Activated naive CD8-positive, alpha-beta T cell treated with anti-CD3 and anti-CD28 coated beads, Interleukin-2, amount 10 ng/mL, durations not matched to agents 7 days and 5 days (primary cell): ENCODE results near the gene CDH15. TPM values are rescaled to one million over a fixed set of nuclear protein-coding genes. Genes with fewer than 3 reads are reported as not detected.

Experiments
- ATAC-seq: fragments of 150-1000 bp; cut with Tn5 transposase; one replicate; pipeline ENCODE4 v1.10.0; 2021; ENCODE audit warnings: low read depth, moderate library complexity
- POLR2A ChIA-PET: fragments of 350-600 bp; sonication (Branson Sonifier 250); formaldehyde crosslinking; loops from one replicate; lab custom pipeline; 2021; ENCODE audit warnings: antibody characterized with exemption; lab: Charles Lee
- DNase-seq: peaks from one replicate; pipeline ENCODE4 v3.0.0; 2021
- H3K27ac Mint-ChIP-seq: one replicate; pipeline ENCODE4 v1.8.0; 2022; ENCODE audit warnings: mild to moderate bottlenecking, mixed read lengths
- H3K27me3 Mint-ChIP-seq: one replicate; pipeline ENCODE4 v1.8.0; 2022; ENCODE audit warnings: mild to moderate bottlenecking, moderate library complexity, mixed read lengths
- H3K36me3 Mint-ChIP-seq: one replicate; pipeline ENCODE4 v1.8.0; 2021; ENCODE audit warnings: mild to moderate bottlenecking, mixed read lengths
- H3K4me1 Mint-ChIP-seq: one replicate; pipeline ENCODE4 v1.8.0; 2021; ENCODE audit warnings: mixed read lengths
- H3K4me3 Mint-ChIP-seq: one replicate; pipeline ENCODE4 v1.8.0; 2022; ENCODE audit warnings: mild to moderate bottlenecking, moderate library complexity, mixed read lengths
- H3K9me3 Mint-ChIP-seq: one replicate; pipeline ENCODE4 v1.8.0; 2021; ENCODE audit warnings: mixed read lengths
- total RNA-seq, 2 experiments: library from RNA; stranded (reverse); gene quantifications; one replicate each; pipeline ENCODE4 v1.2.3, GENCODE V29; 2021

CDH15 gene
- total RNA-seq, 2 experiments from 2014 or later: not detected

DNA sequence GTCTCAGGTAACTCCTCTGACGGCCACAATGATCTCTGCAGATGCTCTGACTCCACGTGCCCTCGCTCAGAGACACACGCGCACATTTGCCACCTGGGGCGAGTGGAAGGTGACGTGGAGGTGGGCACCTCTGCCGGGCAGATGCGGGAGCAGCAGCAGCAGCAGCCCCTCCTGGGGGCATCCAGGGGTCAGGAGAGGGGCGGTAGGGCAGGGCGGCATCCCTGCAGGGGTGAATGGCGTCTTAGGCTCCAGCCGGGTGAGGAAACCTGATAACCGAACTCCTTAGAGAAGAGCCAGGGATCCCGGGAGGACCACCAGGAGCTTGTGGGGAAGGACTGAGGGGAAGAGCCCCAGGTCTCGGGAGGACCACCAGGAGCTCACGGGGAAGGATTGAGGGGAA lies 34.6 kb upstream of the CDH15 start:
- no peak for ATAC-seq
- no peak for DNase-seq
- Mint-ChIP-seq H3K4me3 (no peak overlapping the region), H3K9me3 (no peaks in the 10 kb centered on the region), H3K36me3 (peaks cover 9% of the 10 kb centered on the region), H3K27ac (no peak overlapping the region), H3K4me1 (peaks cover 4% of the 10 kb centered on the region), H3K27me3 (no peaks in the 10 kb centered on the region)
- POLR2A ChIA-PET: no interaction called here

DNA sequence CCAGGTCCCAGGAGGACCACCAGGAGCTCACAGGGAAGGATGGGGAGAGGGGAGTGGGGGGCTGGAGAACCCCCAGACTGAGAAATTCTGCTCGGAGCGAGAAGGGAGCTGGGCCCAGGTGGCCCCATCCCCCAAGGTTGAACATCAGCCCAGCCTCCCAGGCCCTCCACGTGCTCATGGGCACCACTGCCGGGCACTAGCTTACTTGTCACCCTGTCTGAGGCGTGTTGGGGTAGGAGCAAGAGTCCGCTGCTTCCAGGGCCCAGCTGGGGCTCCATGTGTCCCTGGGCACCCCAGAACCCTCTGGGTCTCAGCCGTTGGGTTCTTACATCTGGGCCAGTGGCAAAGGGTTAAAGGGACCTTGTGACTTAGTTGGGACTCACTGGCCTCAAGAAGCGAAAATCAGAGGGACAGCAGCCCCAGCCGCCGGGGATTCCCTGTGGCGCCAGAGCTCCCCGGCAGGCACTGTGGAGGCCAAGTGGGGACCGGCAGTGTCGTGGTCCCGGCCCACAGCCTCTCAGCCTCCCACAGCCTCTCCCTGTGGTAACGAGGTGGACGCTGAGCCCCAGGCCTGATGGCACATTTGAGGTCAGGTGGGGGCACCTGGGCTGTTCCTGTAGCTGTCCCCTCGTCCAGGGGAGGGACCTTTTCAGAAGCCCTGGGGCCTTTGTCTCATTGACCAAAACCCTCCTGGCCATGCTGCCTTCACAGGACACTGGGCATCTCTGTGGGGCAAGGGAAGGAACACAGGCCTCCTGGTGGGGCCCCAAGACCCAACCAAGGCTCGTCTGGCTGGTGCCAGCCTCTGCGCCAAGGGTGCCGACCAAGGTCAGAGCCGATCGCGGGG lies 33.7 kb upstream of the CDH15 start:
- H3K9me3 Mint-ChIP-seq: no peaks in the 10 kb centered on the region
- no peaks in the 10 kb centered on the region for H3K27me3 Mint-ChIP-seq
- ATAC-seq: no peak
- peaks cover 9% of the 10 kb centered on the region for H3K36me3 Mint-ChIP-seq
- H3K4me3 Mint-ChIP-seq: no peak overlapping the region
- POLR2A ChIA-PET: no interaction called here
- peaks cover 4% of the 10 kb centered on the region for H3K4me1 Mint-ChIP-seq
- H3K27ac Mint-ChIP-seq: no peak overlapping the region
- DNase-seq: no peak

DNA sequence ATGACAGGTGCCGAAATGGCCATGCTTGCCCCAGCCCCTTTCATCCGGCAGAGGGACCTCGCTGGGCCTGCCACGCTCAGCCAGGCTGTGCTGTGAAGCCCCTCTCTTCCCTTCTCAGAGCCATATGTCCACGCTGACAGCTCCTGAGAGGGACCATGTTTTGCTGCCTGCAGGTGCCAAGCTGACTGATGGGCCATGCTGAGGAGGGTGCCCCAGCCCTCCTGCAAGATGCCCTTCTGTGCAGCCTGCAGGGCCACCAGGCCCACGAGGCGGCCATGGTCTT lies 33.1 kb upstream of the CDH15 start:
- H3K36me3 Mint-ChIP-seq: peaks cover 9% of the 10 kb centered on the region
- no peak overlapping the region for H3K4me3 Mint-ChIP-seq
- no peaks in the 10 kb centered on the region for H3K27me3 Mint-ChIP-seq
- POLR2A ChIA-PET: no interaction called here
- H3K9me3 Mint-ChIP-seq: no peaks in the 10 kb centered on the region
- no peak for DNase-seq
- no peak overlapping the region for H3K27ac Mint-ChIP-seq
- ATAC-seq: no peak
- H3K4me1 Mint-ChIP-seq: peaks cover 4% of the 10 kb centered on the region

DNA sequence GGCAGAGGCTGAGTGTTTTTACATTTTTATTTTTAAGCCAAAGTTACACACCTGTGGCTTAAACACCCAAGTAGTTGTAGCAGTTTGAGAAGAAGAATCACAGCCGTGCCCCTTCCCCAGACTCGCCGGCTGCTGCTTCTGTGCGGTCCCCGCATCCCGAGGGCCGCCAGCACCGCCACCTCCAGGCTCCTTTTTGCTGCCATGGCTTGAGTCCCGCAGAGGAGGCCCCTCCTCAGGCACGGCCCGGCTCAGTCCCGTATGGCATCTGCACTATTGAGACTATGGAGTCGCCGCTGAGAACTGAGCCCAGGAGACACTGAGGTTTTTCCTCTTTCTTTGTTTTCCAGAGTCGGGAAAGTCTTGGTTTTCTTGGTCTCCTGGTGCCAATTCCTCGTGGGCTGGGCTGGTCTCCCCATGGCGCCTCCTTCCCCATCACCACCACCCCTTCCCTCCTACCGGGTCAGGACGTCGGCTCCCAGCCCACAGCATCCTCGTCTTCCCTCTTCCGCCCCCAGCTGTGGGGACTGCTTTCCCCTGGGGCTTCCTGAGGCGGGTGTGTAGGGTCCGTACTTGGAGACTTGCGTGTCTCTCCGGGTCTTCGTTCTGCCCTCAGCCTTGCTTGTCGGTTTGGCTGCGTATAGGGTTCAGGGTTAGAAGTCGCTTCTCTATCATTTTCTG lies 32.6 kb upstream of the CDH15 start:
- Mint-ChIP-seq H3K36me3 (peaks cover 7% of the 10 kb centered on the region), H3K9me3 (no peaks in the 10 kb centered on the region), H3K4me1 (peaks cover 4% of the 10 kb centered on the region), H3K27me3 (no peaks in the 10 kb centered on the region), H3K4me3 (no peak overlapping the region), H3K27ac (no peak overlapping the region)
- DNase-seq: no peak
- ATAC-seq: no peak
- POLR2A ChIA-PET: no interaction called here

DNA sequence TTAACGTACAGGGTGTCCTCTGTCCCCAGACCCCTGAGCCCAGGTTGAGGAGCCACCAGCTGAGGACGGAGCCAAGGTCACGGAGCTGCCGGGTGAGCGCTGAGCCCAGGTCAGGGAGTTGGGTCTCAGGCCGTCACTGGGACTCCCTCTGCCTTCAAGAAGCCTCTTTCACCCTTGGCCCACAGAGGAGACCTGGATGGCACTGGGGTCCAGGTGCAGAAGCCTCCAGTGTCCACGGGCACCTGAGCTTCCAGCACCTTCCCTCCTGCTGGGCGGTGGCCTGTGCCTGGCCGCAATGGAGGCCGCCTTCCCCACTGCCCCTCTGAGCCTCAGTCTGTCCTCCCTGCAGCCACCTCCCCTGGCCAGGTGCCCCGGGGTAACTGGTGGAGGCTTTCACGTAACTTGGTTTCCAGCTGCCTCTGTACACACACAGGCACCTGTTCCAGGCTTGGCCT lies 31.6 kb upstream of the CDH15 start:
- H3K9me3 Mint-ChIP-seq: no peaks in the 10 kb centered on the region
- DNase-seq: no peak
- POLR2A ChIA-PET: no interaction called here
- H3K4me1 Mint-ChIP-seq: peaks cover 2% of the 10 kb centered on the region
- ATAC-seq: no peak
- H3K4me3 Mint-ChIP-seq: no peak overlapping the region
- H3K36me3 Mint-ChIP-seq: no peaks in the 10 kb centered on the region
- no peaks in the 10 kb centered on the region for H3K27me3 Mint-ChIP-seq
- no peak overlapping the region for H3K27ac Mint-ChIP-seq

DNA sequence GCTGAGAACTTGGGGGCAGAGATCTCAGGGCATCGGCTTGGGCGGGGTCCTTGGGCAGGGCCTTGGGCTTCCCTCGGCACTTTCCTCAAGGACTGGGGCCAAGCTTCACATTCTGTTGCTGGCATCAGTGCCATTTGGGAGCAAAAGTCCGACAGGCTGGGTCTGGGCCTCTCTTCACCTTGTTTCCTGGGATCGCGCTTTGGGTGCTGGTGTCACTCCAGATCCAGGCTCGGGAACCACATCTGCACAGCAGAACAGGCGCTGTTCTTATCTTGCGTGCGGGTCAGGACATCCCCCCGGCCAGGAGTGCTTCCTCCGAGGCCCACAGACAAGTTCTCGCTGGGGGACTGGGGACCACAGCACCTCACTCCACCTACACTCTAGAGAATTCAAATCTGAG lies 31.1 kb upstream of the CDH15 start:
- no peak for DNase-seq
- Mint-ChIP-seq H3K9me3 (no peaks in the 10 kb centered on the region), H3K36me3 (no peaks in the 10 kb centered on the region), H3K4me1 (peaks cover 2% of the 10 kb centered on the region), H3K4me3 (no peak overlapping the region), H3K27me3 (no peaks in the 10 kb centered on the region), H3K27ac (no peak overlapping the region)
- ATAC-seq: no peak
- POLR2A ChIA-PET: no interaction called here

DNA sequence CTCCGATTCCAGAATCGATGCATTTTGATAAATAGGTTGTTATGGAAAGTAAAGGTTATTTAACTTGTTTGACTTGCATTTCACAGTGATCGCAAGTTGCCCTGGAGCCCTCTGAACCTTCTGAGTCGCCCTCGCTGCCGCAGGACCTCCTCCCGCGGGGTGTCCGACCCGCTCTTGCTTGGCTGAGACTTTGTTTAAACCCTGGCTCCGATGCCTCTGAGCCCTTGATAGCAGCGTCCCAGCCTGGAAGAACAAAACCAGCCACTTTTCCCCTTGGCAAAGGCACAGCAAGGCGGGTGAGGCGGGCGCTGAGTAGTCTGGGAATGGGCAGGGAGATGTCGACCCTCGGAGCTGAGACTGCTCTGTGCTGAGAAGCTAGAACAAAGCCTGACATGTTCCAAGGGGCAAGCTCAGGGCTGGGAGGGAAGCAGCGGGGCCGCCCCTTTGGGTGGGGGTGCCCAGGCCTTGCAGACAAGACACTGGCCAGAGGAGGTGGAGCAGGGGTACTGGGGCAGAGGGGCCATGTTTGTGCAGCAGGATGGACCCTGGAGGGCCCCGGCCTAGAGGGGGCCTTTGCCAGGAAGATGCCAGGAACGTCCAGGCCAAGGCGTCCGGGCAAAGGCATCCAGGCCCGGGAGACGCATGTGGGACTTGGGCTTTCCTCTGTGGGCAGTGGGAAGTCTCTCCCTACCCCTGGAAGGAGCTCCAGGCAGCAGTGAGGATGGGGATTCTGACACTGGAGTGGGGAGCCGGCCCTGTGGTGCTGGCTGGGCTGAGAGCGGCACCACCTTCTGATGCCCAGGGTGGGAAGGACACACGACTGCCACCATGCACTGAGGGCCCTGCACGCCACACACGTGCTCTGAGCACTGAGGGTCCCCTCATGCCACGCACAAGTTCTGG lies 30.3 kb upstream of the CDH15 start:
- DNase-seq (no peak), ATAC-seq (no peak)
- Mint-ChIP-seq H3K36me3 (peaks cover 2% of the 10 kb centered on the region), H3K9me3 (no peaks in the 10 kb centered on the region), H3K27me3 (no peaks in the 10 kb centered on the region), H3K4me3 (no peak overlapping the region), H3K27ac (no peak overlapping the region), H3K4me1 (no peaks in the 10 kb centered on the region)
- POLR2A ChIA-PET: no interaction called here

DNA sequence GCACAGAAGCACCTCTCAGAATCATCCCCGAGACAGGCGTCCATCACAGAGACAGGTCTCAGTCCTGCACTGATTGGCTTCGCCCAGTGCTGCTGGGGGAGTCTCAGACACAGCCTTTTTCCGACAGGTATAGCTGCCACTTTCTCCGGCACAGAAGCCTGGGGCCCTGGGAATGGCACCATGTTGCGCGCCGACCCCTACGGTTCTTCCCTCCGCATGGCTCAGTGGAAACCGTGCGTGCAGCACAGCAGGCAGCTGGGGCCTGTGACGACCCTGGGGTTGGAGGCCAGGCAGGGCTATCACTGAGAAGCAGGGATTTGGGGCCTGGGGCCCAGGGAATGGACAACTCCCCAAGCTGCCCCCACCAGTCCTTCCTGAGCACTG lies 29.7 kb upstream of the CDH15 start:
- Mint-ChIP-seq H3K36me3 (peaks cover 8% of the 10 kb centered on the region), H3K4me3 (no peak overlapping the region), H3K4me1 (no peaks in the 10 kb centered on the region), H3K27ac (no peak overlapping the region), H3K9me3 (no peaks in the 10 kb centered on the region), H3K27me3 (no peaks in the 10 kb centered on the region)
- POLR2A ChIA-PET: no interaction called here
- DNase-seq: no peak
- no peak for ATAC-seq

DNA sequence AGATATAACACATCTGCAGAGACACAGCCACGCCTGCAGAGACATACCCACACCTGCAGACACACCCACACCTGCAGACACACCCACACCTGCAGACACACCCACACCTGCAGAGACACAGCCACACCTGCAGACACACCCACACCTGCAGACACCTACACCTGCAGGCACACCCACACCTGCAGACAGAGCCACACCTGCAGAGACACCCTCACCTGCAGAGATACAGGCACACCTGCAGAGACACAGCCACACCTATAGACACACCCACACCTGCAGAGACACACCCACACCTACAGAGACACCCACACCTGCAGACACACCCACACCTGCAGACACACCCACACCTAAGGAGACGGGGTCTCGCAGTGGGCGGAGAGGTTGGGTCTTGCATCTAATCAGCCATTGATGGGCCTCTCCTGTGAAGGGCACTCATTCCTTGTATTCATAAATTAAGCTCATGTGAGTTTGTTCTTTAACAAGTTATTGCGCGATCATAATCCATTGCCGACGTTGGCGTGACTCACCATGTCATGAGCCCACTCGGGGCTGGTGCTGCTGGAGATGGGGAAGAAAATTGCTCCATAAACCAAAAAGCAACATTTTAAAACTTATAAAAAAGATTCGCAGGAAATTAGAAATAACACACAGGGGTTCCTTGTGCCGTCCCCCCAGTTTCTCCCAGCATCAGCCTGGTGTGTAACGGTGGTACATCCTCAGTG lies 28.9 kb upstream of the CDH15 start:
- Mint-ChIP-seq H3K4me3 (no peak overlapping the region), H3K4me1 (no peaks in the 10 kb centered on the region), H3K27me3 (no peaks in the 10 kb centered on the region), H3K27ac (no peak overlapping the region), H3K36me3 (peaks cover 11% of the 10 kb centered on the region), H3K9me3 (no peaks in the 10 kb centered on the region)
- no peak for ATAC-seq
- POLR2A ChIA-PET: no interaction called here
- DNase-seq: no peak

DNA sequence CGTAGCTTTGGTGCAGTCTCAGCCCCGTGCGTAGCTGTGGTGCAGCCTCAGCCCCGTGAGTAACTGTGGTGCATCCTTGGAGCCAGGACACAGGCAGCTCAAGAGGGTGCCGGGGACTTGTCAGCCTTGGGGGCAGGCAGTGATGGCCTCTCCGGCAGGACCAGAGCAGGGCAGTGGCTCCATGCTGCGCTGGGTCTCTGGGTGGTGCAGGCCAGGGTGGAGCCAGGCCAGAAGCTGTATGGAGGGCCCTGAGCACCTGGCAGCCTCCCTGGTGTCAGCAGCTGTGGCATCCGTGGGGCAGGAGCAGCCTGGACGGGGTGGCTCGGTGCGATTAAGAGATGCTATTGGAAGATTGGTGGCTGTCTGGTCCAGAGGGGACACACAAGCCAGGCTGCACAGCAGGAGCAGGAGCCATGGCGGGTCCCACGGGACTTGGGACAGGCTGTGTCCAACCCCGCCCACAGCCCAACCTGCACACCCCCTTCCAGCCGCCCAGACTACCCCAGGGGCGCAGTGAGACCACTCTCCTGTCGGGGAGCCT lies 28.3 kb upstream of the CDH15 start:
- no peak overlapping the region for H3K27ac Mint-ChIP-seq
- ATAC-seq: peak; percentile 16
- no peaks in the 10 kb centered on the region for H3K4me1 Mint-ChIP-seq
- POLR2A ChIA-PET: interaction anchor here (0.6 kb wide), 1 partner anchor 53 kb away, joined by 5 read pairs; no protein-coding TSS in a partner anchor
- H3K4me3 Mint-ChIP-seq: no peak overlapping the region
- no peaks in the 10 kb centered on the region for H3K9me3 Mint-ChIP-seq
- no peaks in the 10 kb centered on the region for H3K27me3 Mint-ChIP-seq
- peaks cover 17% of the 10 kb centered on the region for H3K36me3 Mint-ChIP-seq
- DNase-seq: no peak

DNA sequence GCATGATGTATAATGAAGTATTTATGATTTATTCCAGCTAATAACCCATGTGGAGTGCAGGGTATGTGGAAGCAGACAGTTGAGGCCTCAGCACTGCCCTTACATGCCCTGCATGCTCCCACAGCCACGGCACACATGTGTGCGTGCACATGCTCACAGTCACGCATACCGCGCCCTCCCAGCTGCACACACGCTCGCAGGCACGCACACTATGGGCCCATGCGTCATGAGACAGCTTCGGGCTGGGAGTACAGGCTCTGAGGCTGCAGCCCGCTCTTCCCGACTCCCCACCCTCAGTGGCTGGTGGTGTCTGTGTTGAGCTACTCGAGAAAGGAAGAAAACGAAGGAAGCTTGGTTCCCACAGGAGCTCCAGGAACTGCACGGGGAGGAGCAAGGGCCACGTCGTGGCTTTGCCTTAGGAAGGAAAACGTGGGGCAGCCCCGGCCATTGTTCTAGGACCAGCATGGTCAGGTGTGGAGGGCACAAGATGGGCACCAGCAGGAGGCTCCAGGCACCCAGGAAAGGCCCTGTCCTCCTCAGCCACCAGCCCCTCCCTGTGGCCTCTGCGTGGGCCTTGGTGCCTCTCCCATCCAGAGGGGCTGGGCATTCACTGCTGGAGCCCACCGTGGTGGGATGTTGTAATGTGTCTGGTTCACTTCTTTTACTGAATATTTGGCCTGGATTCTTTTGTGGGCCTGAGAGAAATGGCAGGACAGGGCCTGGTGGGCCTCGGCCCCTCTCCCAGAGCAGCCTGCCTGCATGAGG lies 27.5 kb upstream of the CDH15 start:
- DNase-seq (no peak), ATAC-seq (no peak)
- POLR2A ChIA-PET: interaction anchor here (0.6 kb wide), 2 partner anchors 39 to 52 kb away, joined by 3 to 5 read pairs; no protein-coding TSS in a partner anchor
- Mint-ChIP-seq H3K27me3 (no peaks in the 10 kb centered on the region), H3K9me3 (peaks cover 3% of the 10 kb centered on the region), H3K4me3 (no peak overlapping the region), H3K27ac (no peak overlapping the region), H3K36me3 (peaks cover 22% of the 10 kb centered on the region), H3K4me1 (no peaks in the 10 kb centered on the region)

DNA sequence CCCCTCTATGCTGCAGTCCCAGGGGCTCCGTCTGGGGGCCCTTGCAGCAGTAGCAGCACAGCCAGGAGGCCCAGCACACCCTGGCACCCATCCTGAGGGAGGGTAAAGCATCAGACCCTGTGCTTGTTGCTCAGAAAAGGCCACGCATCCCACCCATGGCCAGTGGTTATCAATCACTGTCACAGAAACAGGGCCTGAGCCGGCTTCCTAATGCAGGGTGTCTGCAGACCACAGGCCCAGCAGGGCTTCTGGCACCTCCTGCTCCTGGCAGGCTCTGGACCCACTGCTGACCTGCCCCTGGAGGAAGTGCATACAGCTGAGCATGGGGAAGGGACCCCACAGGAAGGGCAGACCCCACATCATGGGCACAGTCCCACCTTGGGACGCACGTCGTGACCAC lies 26.9 kb upstream of the CDH15 start:
- ATAC-seq (no peak), DNase-seq (no peak)
- Mint-ChIP-seq H3K27me3 (no peaks in the 10 kb centered on the region), H3K27ac (no peak overlapping the region), H3K9me3 (peaks cover 4% of the 10 kb centered on the region), H3K4me1 (no peaks in the 10 kb centered on the region), H3K36me3 (peaks cover 27% of the 10 kb centered on the region), H3K4me3 (no peak overlapping the region)
- POLR2A ChIA-PET: interaction anchor here (0.6 kb wide), 1 partner anchor 39 kb away, joined by 3 read pairs; no protein-coding TSS in a partner anchor
